Measurements from ENCODE around the gene ZNF771. TPM values are rescaled to one million over a fixed set of nuclear protein-coding genes. Genes with fewer than 3 reads are reported as not detected.

The ZNF771 gene
- polyA plus RNA-seq, 1 donor (not counting 4 experiments of a cell fraction or from before 2014, with no cell fraction given): 4.0 TPM

DNA sequence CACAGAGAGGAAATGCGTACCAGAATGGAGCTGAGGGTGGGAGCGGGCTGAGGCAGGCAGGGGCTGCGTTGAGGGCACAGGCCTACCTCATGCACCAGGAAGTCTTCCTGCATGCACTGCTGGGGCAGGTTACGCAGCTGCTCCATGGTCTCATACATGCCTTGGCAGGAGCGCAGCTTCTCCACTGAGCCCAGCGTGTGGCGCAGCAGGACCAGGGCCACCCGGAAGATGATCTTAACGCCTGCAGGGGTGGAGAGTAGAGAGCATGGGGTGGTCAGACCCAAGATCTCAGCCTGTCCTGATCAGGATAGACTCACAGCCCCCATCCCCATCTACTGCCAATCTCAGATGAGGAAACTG is 48.8 kb upstream of the ZNF771 start:
- Histone ChIP-seq H3K9ac (ENCODE audit: control insufficient read depth, extremely low read depth, insufficient read depth, low read length) (no peak overlapping the region), H3K4me1 (ENCODE audit: control insufficient read depth, extremely low read depth, insufficient read depth, low read length) (peaks cover 16% of the 10 kb centered on the region), H3K36me3 (ENCODE audit: control insufficient read depth in 2 of 2, extremely low read depth in 1 of 2, insufficient read depth in 2 of 2, low read length in 2 of 2) (peaks cover 25 to 29% of the 10 kb centered on the region in 2 experiments), H3K9me1 (ENCODE audit: control insufficient read depth, extremely low read depth, insufficient read depth, low read length) (no peaks in the 10 kb centered on the region), H4K20me1 (ENCODE audit: control insufficient read depth, extremely low read depth, insufficient read depth, low read length) (no peaks in the 10 kb centered on the region), H3K27me3 (ENCODE audit: control insufficient read depth, extremely low read depth, insufficient read depth, low read length) (no peaks in the 10 kb centered on the region), H3K27ac (ENCODE audit: control insufficient read depth, insufficient read depth, low read length) (no peak overlapping the region), H3K9me3 (ENCODE audit: control insufficient read depth, low read depth, low read length) (no peaks in the 10 kb centered on the region), H3K4me2 (ENCODE audit: control insufficient read depth, extremely low read depth, insufficient read depth, low read depth, low read length) (no peak overlapping the region), H3K4me3 (ENCODE audit: control insufficient read depth in 2 of 3, extremely low read depth in 1 of 3, insufficient read depth in 2 of 3, low read depth in 1 of 3, low read length in 3 of 3) (no peak overlapping the region), H2AFZ (ENCODE audit: control insufficient read depth, low read length) (no peak overlapping the region), H3K79me2 (ENCODE audit: control insufficient read depth, insufficient read depth, low read length) (peaks cover 43% of the 10 kb centered on the region)
- no peak for DNase-seq (ENCODE audit: low read depth, low spot score)
- no peak for FAIRE-seq
- TF ChIP-seq, protein P1, sequence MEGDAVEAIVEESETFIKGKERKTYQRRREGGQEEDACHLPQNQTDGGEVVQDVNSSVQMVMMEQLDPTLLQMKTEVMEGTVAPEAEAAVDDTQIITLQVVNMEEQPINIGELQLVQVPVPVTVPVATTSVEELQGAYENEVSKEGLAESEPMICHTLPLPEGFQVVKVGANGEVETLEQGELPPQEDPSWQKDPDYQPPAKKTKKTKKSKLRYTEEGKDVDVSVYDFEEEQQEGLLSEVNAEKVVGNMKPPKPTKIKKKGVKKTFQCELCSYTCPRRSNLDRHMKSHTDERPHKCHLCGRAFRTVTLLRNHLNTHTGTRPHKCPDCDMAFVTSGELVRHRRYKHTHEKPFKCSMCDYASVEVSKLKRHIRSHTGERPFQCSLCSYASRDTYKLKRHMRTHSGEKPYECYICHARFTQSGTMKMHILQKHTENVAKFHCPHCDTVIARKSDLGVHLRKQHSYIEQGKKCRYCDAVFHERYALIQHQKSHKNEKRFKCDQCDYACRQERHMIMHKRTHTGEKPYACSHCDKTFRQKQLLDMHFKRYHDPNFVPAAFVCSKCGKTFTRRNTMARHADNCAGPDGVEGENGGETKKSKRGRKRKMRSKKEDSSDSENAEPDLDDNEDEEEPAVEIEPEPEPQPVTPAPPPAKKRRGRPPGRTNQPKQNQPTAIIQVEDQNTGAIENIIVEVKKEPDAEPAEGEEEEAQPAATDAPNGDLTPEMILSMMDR (optimal IDR thresholded peaks at IDR 0.05 in 1 of 3, IDR thresholded peaks at IDR 0.05 in 1 of 3, conservative IDR thresholded peaks at IDR 0.05 in 1 of 3; ENCODE audit: extremely low read depth in 1 of 3, insufficient read depth in 2 of 3, low read length in 3 of 3): no peak
- TF ChIP-seq EZH2 (IDR thresholded peaks at IDR 0.05; ENCODE audit: low read length): no peak
- dilution Hi-C loops (cut with MboI; ENCODE audit: extremely low pct_ligation_motif_present, low sequenced_read_pairs): no loop called here

DNA sequence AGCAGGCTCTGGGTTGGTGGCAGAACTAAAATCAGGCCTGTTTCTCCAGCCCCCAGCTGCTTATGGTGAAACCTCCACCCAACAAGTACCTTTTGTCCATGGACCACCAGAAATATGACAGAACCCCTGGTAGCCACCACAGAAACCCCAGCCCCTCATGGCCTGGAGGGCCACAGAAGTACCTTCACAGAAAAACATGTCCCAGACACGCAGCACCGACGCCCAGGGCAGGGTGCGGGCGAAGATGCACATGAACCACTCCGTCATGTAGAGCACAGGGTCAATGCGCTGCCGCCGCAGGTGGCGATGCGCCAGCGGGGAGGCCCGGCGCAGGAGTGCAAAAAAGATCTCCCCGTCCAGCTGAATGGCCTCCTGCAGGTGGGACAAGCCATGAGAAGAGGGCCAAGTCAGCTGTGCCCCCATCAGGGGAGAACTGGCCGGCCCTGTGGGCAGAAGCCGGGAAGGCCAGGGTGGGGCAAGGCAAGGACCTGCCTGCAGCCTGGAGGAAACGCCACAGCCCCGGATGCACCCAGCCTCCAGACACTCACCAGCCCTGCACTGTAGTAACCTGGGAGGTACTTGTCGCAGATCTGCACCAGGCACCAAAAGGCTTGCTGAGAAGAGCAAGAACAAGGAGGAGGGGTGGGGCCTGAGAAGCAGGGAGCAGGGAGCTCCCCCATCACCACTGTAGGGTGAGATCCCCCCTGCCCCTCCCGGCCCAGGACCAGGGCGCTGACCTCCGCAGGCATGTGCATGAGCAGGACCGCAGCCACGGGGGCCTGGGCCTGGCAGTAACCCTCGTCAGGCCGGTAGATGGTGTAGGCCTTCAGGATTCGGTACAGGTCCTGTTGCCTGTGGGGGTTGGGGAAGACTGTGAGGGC is 48.2 kb upstream of the ZNF771 start:
- H3K9me1 ChIP-seq (ENCODE audit: control insufficient read depth, extremely low read depth, insufficient read depth, low read length): no peaks in the 10 kb centered on the region
- no peaks in the 10 kb centered on the region for H4K20me1 ChIP-seq (ENCODE audit: control insufficient read depth, extremely low read depth, insufficient read depth, low read length)
- H3K4me1 ChIP-seq (ENCODE audit: control insufficient read depth, extremely low read depth, insufficient read depth, low read length): peaks cover 11% of the 10 kb centered on the region
- no peak overlapping the region for H2AFZ ChIP-seq (ENCODE audit: control insufficient read depth, low read length)
- no peaks in the 10 kb centered on the region for H3K9me3 ChIP-seq (ENCODE audit: control insufficient read depth, low read depth, low read length)
- dilution Hi-C loops (cut with MboI; ENCODE audit: extremely low pct_ligation_motif_present, low sequenced_read_pairs): no loop called here
- H3K27ac ChIP-seq (ENCODE audit: control insufficient read depth, insufficient read depth, low read length): no peak overlapping the region
- peaks cover 25 to 29% of the 10 kb centered on the region in 2 experiments for H3K36me3 ChIP-seq (ENCODE audit: control insufficient read depth in 2 of 2, extremely low read depth in 1 of 2, insufficient read depth in 2 of 2, low read length in 2 of 2)
- no peak overlapping the region for H3K4me3 ChIP-seq (ENCODE audit: control insufficient read depth in 2 of 3, extremely low read depth in 1 of 3, insufficient read depth in 2 of 3, low read depth in 1 of 3, low read length in 3 of 3)
- no peak overlapping the region for H3K9ac ChIP-seq (ENCODE audit: control insufficient read depth, extremely low read depth, insufficient read depth, low read length)
- peaks cover 41% of the 10 kb centered on the region for H3K79me2 ChIP-seq (ENCODE audit: control insufficient read depth, insufficient read depth, low read length)
- DNase-seq (ENCODE audit: low read depth, low spot score): no peak
- H3K27me3 ChIP-seq (ENCODE audit: control insufficient read depth, extremely low read depth, insufficient read depth, low read length): no peaks in the 10 kb centered on the region
- no peak for FAIRE-seq
- no peak overlapping the region for H3K4me2 ChIP-seq (ENCODE audit: control insufficient read depth, extremely low read depth, insufficient read depth, low read depth, low read length)
- no peak for TF ChIP-seq EZH2 (IDR thresholded peaks at IDR 0.05; ENCODE audit: low read length)
- TF ChIP-seq, protein P1 (optimal IDR thresholded peaks at IDR 0.05 in 1 of 3, IDR thresholded peaks at IDR 0.05 in 1 of 3, conservative IDR thresholded peaks at IDR 0.05 in 1 of 3; ENCODE audit: extremely low read depth in 1 of 3, insufficient read depth in 2 of 3, low read length in 3 of 3): no peak
